GM12891 (cell line): Measurements from ENCODE around the gene ZRANB2. TPM values are rescaled to one million over a fixed set of nuclear protein-coding genes. Genes with fewer than 3 reads are reported as not detected.

Experiments
- DNase-seq: peaks from one replicate; pipeline ENCODE4 v3.0.0; 2011; ENCODE audit warnings: low spot score; ENCODE audit not compliant: insufficient read length
- FAIRE-seq: peaks from 2 replicates; lab custom pipeline; 2011; peaks lifted over from hg19 to GRCh38; lab: Jason Lieb, UNC
- PAX5 ChIP-seq: IDR thresholded peaks from 2 replicates; pipeline ENCODE4 v1.6.1; 2011; ENCODE audit warnings: low read length, moderate library complexity, mild to moderate bottlenecking; ENCODE audit not compliant: insufficient read depth, severe bottlenecking
- POLR2A ChIP-seq: IDR thresholded peaks from 2 replicates; pipeline ENCODE4 v1.6.1; 2011; ENCODE audit warnings: low read depth, low read length, control low read depth
- POLR2AphosphoS5 ChIP-seq: IDR thresholded peaks from 2 replicates; pipeline ENCODE4 v1.6.1; 2011; ENCODE audit warnings: low read depth, low read length, control low read depth
- POU2F2 ChIP-seq: IDR thresholded peaks from 2 replicates; pipeline ENCODE4 v1.6.1; 2011; ENCODE audit warnings: low read depth, mild to moderate bottlenecking, control low read depth, low read length, moderate library complexity
- SPI1 ChIP-seq: IDR thresholded peaks from 2 replicates; pipeline ENCODE4 v1.6.1; 2011; ENCODE audit warnings: low read depth, low read length, control low read depth
- TAF1 ChIP-seq: IDR thresholded peaks from 2 replicates; pipeline ENCODE4 v1.6.1; 2011; ENCODE audit warnings: low read depth, low read length, control low read depth
- polyA plus RNA-seq: library from polyadenylated mRNA; unstranded; fragments of >200 nt; gene quantifications from one replicate; pipeline ENCODE4 v1.2.1, GENCODE V29; 2012; ENCODE audit warnings: low read depth, missing spikeins, inconsistent platforms; ENCODE audit not compliant: missing spikeins

Gene ZRANB2, protein sequence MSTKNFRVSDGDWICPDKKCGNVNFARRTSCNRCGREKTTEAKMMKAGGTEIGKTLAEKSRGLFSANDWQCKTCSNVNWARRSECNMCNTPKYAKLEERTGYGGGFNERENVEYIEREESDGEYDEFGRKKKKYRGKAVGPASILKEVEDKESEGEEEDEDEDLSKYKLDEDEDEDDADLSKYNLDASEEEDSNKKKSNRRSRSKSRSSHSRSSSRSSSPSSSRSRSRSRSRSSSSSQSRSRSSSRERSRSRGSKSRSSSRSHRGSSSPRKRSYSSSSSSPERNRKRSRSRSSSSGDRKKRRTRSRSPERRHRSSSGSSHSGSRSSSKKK
- polyA plus RNA-seq, result 70.2 TPM

DNA sequence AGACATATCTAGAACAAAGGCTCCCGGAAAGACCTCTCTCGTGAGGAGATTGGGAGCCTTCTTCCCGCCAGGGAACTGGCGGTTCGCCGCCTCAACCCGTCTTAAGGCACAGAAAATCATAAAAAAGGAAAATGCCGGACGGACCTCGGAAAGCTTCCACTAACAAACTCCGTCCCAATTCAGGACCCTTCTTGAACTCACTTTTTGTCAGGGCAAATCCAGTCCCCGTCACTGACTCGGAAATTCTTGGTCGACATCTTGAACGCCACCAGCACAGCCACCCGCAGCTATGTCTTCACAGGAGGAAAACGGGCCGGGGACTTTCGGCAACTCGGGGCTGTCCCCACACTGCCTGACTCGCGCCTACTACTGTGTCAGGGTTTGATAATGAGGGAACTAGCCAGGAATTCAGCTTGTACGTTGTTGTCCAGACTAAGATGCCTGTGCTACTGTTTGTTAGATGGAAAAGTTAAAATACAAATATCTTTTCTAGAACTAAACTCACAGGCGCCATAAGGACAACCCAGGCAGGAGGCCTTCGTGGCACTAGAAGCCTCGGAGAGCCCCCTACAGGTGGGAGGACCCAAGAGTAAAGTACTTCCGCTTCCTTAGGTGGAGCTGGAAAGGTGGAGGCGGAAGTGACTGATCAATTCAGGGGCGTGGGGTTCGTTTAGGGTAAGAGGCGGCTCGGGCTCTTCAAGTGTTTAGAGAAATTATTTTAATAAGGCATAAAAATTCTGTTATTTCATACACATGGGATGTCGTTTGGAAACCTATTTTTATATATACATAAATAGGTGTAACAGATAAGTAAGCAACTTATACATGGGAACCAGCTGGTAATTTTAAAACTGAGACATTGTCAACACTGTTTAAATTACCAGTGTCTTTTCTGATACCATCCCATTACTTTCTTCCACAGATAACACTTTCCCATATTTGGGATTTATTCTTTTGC lies at the start of gene ZRANB2:
Gene ZRANB2 (minus strand): TSS at position 297 of the 958 bp plus-strand sequence. CDS start 40 bp downstream, at position 257.
- peak; percentile 91 for TF ChIP-seq POLR2A
- TF ChIP-seq PAX5, result no peak
- peak; percentile 95 for TF ChIP-seq TAF1
- TF ChIP-seq POLR2AphosphoS5, result peak; percentile 95
- TF ChIP-seq SPI1, result peak; percentile 48
- no peak; the same call in 1 of the 2 replicates for TF ChIP-seq POU2F2
- peak; percentile 43 for DNase-seq
- peak; percentile 98 for FAIRE-seq

DNA sequence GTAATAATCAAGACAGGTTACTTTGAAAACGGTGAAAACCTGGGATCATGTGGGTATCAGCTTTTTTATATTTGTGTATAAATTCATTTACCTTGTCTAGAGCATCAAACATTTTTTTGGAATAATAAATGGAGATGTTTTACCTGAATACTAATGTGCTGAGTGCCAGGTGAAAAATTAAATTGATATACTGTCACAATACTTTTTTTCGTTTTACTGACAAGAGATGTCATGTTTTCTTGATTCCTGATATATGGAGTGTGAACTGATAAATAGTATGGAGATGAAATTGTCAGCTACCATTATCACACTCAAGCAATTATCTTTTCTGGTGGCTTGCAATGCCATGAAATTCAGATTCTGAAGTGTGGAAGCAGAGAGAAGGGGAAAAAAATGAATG lies 47.2 kb upstream of the ZRANB2 start:
- no peak for TF ChIP-seq PAX5
- no peak for TF ChIP-seq POLR2A
- TF ChIP-seq SPI1, result no peak
- TF ChIP-seq POLR2AphosphoS5, result no peak
- TF ChIP-seq TAF1, result no peak
- TF ChIP-seq POU2F2, result no peak
- FAIRE-seq (no peak), DNase-seq (no peak)

DNA sequence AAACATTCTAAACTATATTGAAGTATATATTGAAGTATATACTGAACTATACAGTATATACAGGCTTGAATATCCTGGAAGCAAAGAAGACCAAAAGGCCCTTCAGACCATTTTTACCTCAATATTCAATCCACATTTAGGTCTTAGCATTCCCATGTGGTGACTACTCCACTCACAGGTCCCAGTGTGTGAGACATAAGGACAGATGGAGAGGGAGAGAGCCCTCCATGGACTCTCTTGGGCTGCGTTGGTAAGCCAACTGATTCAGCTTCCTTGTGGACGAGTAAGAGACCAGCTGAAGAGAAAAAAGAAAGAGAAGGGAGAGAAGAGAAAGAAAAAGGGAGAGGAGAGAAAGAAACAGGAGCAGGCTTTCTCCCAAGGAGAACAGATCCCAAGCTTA lies 37.3 kb upstream of the ZRANB2 start:
- no peak for FAIRE-seq
- no peak for TF ChIP-seq PAX5
- no peak for TF ChIP-seq POLR2AphosphoS5
- TF ChIP-seq TAF1, result no peak
- no peak for TF ChIP-seq SPI1
- TF ChIP-seq POLR2A, result no peak
- TF ChIP-seq POU2F2, result no peak
- DNase-seq, result no peak

DNA sequence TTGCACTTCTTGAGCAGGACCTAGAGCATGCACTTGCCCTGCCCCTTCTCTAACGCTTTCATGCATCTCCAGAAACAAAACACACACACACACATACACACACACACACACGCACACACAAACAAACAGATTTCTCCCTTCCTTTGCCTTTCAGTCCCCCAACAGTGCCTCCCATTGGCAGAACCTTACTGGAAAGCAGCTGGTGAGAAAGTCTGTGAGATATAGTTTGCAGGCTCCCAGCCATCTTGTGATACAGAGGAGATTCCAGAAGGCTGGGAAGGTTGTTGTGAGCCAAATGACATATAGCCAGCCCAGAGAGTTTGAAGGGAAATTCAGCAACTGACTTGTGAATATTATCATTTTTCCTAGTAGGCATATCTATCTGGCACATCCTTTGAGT lies 35.9 kb upstream of the ZRANB2 start:
- FAIRE-seq (no peak), DNase-seq (no peak)
- no peak for TF ChIP-seq POLR2A
- no peak for TF ChIP-seq SPI1
- no peak for TF ChIP-seq POU2F2
- no peak for TF ChIP-seq POLR2AphosphoS5
- TF ChIP-seq TAF1, result no peak
- TF ChIP-seq PAX5, result no peak

DNA sequence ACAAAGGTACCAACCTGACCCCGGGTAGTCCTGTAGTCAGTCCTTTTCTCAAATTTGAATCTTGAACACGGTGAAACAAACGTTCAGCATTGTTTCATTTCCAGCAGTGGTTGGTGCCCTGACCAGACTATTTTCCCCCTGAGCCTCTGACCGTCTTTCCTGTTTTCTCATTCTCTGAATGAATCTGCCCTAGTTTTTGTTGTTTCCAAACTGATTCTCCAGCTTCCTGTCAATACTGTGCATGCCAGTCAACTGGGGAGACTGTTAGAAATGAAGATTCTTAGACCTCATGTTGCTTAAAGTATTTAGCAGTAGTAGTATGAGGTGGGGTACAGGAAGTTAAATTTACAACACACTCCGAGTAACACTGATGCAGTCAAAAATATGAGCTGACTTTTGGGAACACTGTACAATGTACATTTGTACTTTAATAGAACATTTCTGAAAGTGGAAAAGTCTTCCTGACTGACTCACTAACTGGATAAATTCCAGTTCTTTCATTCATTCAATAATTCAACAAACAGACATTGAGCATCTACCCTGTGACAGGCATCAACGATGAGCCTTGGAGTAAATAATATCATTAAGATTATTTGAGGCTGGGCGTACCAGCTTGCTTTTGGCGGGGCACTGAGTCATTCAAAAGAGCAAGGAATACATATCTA lies 26.0 kb upstream of the ZRANB2 start:
- TF ChIP-seq TAF1, result no peak
- TF ChIP-seq POU2F2, result no peak
- TF ChIP-seq POLR2AphosphoS5, result no peak
- TF ChIP-seq PAX5, result no peak
- TF ChIP-seq SPI1, result no peak
- no peak for TF ChIP-seq POLR2A
- DNase-seq (no peak), FAIRE-seq (no peak)

DNA sequence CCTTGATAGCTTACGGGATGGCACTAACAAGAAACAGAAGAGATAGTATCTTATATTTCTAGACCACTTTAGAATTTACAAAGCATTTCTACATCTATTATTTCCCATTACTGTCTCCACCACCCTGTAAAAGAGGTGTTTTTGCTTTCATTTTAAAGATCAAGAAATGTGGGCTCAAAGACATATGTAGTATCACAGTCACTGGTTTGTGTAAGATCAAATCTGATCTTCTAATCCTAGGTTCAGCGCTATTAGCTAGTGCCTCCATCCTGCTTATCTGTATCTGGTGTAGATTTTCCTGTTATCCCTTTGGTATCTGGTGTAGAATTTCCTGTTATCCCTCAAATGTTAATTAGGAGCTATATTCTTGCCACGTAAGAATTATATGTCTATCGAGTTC lies 23.6 kb upstream of the ZRANB2 start:
- FAIRE-seq (no peak), DNase-seq (no peak)
- TF ChIP-seq PAX5, result no peak
- no peak for TF ChIP-seq POLR2AphosphoS5
- TF ChIP-seq POLR2A, result no peak
- no peak for TF ChIP-seq POU2F2
- TF ChIP-seq SPI1, result no peak
- TF ChIP-seq TAF1, result no peak

DNA sequence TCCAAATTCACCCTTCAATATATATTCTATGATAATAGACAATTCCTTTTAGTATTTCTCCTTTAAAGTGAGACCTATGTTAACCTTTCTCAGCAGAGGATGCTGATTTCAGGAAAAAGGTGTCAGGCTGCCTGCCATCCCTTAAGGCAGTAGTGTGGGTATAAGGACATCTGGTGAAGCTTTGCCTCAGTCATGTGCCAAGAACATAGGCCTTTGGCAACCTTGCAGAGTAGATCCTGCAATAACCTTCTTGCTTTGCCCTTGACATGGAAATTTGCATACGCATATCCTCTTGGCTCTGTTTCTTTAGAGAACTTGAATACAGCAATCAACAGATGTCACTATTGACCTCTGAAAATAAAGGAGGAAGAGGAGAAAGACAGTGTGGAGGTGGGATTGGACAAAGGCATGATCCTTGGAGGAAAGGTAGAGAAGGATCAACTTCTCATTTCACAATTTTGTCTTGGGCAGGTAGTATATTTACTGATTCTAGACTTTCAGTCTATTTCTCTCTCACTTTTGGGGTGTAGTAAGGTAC lies 21.1 kb upstream of the ZRANB2 start:
- DNase-seq (no peak), FAIRE-seq (no peak)

DNA sequence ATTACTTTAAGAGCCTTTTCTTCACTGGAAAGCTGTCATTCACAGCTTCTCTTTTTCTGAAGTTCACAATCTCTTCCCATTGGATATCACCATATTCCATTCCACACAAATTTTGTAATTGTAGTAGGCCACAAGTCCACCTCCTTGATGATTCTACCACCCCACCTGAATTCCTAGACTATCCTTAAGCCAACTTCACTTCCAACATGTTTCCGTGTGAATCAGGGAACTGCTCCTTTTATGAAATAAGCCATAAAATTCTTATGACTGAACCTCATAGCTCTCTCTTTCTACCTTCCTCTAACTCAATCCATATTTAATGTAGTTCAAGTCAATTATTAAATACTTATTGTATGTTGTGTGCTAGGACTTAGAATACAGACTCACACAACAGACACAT lies 16.6 kb upstream of the ZRANB2 start:
- DNase-seq, result no peak
- no peak for TF ChIP-seq SPI1
- no peak for TF ChIP-seq PAX5
- no peak for TF ChIP-seq POLR2A
- no peak for FAIRE-seq

More for the DNA sequence above, 21.1 kb upstream of the ZRANB2 start:
- no peak for TF ChIP-seq POLR2A

DNA sequence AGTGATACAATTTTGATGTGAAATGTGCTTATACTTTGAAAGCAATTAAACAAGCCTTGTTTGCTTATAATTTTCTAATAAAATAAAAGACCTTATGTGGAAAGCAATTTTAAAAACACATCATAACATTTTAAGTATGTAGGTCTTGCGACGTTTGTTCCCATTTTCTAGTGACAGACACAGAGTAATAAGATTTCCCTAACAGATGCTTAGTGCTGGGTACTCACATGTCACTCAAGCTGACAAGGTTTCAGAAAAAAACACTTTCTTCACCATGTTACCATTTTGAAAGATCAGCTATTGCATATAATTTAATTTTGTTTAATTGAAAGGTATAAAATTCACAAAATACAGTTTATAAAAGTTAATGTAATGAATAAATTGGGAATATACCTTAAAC lies 14.1 kb upstream of the ZRANB2 start:
- DNase-seq (no peak), FAIRE-seq (no peak)
- no peak for TF ChIP-seq SPI1
- no peak for TF ChIP-seq PAX5
- no peak for TF ChIP-seq TAF1
- no peak for TF ChIP-seq POU2F2
- no peak for TF ChIP-seq POLR2AphosphoS5
- TF ChIP-seq POLR2A, result no peak
